T47D (cell line): ENCODE measurements around the gene MMP17.

Experiments used
- DNase-seq, 2 experiments: peaks; one replicate each; pipeline versions ENCODE4 v3.0.0 to v3.0.0-alpha.2; 2011 to 2012; ENCODE audit warnings: low read depth in 1 of 2, low spot score in 1 of 2
- JUND ChIP-seq: IDR thresholded peaks from 2 replicates; pipeline ENCODE4 v1.6.1; 2012; ENCODE audit warnings: low read depth
- in situ Hi-C: cut with HindIII; loops from 2 replicates; pipeline ENCODE4 v1.10.0; 2016; ENCODE audit warnings: low sequenced_read_pairs, low pct_unique_long_range_greater_than_20kb

MMP17 gene

DNA sequence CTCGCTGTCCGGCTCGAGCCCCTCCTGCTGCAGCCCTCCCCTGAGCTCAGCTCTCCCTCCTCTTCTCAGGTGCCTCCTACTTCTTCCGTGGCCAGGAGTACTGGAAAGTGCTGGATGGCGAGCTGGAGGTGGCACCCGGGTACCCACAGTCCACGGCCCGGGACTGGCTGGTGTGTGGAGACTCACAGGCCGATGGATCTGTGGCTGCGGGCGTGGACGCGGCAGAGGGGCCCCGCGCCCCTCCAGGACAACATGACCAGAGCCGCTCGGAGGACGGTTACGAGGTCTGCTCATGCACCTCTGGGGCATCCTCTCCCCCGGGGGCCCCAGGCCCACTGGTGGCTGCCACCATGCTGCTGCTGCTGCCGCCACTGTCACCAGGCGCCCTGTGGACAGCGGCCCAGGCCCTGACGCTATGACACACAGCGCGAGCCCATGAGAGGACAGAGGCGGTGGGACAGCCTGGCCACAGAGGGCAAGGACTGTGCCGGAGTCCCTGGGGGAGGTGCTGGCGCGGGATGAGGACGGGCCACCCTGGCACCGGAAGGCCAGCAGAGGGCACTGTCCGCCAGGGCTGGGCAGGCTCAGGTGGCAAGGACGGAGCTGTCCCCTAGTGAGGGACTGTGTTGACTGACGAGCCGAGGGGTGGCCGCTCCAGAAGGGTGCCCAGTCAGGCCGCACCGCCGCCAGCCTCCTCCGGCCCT, 22.8 kb downstream of the MMP17 start:
- no peak for TF ChIP-seq JUND

DNA sequence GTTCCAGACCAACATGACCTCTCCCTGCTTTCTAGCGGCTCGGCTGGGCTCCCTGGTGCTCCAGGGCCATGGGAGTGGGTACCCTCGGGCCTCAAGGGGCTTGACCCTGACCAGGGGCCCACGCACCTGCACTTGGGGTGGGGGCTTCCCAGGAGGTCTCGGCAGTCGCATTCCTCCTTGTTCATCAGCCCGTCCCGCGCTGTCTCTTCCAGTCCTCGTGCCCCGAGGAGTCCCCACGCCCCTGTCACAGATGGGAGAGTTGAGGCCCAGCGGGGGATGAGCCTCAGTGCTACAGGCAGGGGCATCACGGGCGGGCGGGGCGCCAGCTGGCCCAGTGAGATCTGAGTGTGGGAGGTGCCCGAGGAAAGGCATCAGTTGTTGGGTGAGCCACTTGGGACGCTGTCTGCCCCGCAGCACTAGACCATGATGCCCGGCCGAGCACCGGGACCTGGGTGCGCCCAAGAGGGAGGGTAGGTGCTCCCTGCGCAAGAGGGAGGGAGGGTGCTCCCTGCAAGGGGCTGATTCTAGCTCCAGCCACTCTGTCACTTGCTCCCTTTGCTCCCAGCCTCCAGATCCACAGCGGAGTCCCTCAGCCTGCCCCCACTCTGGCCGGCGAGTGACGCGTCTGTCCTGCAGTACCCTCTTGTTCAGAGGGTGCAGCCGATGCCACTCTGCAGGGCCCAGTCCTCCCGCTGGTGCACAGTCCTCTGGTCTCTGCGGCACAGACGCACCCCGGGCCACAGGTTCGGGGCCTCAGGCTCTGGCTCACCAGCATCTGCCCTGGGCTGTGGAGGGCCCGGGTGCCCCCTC, 23.8 kb downstream of the MMP17 start:
- no peak for TF ChIP-seq JUND
- in situ Hi-C loops, result no loop called here
- DNase-seq, result no peak

More for the DNA sequence above, 22.8 kb downstream of the MMP17 start:
- peak; percentile 71 to 72 for DNase-seq
- in situ Hi-C loops, result no loop called here

DNA sequence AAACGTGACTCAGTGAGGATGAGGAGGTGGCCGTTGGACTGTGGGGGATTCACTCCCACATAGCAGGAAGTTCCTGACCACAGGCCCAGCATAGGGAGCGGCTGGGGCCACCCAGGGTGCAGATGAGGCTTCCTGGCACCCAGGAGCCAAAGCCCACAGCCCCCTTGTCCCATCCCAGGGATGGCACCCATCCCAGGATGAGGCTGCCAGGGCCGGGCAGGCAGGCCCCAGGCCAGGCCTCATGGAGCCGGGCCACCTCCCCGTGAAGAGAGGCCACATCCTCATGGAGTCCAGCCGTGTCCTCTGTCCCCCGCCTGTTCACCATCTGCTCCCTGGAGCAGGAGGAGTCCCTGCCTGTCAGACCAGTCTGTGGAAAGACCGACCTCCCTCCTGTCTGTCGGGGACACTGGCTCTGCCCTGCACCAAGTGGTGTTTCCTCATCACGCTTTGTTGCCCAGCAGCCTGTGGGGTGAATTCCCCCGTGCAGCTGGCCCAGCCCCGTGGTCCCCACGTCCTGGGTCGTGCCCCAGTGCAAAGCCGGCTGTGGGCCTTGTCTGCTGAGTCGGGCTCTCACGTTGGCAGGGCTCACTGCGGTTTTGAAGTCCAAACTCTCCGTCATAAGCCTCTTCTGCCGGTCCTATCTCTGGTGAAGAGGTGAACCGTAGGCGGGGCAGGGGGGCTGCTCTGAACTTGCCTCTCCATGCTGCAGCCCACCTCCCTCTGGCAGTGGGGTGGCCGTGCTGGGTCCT, 24.5 kb downstream of the MMP17 start:
- DNase-seq, result no peak
- TF ChIP-seq JUND, result no peak
- in situ Hi-C loops, result no loop called here

DNA sequence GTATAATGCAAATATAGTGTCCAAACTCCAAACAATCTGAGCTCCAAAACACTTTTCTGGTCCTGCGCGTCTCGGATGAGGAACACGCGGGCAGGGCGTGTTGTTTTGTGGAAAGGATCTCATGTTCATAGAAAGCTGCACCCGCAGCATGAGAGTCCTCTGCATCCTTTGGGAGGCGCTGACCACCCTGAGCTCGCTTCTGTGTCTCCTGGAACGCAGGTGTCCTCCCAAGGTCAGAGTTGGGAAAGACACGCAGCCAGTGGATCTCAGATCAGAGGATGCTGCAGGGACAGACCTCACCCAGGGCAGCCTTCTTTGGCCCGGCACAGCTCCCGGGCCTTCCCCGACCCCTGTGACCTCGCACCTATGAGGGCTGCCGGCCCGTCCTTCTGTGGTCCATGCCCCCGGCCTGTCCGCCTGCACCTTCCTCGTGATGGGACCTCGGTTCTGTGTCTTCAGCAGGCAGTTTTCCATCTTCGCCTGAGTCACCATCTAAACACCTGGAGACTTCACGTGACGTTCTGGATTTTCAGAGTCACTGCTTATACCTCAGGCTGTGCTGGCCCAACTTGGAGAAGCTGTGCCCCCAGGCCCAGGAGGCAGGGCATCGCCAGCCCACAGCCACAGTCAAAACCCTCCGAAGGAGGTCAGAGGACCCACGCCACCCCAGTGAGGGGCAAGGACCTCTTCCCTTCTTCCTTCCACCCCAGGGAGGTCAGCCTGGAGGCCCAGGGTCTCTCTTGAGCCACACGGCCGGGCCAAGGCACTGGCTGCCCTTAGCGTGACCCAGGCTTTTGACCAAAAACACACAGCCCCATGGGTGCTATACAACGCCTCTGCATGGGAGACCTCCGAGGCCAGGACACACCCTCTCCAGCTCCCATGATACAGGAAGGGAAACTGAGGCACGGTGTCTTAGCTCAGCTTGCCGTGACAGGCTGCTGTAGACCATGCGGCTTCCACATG, 25.9 kb downstream of the MMP17 start:
- DNase-seq, result peak in 1 of 2 experiments; percentile 39
- TF ChIP-seq JUND, result no peak
- in situ Hi-C loops, result no loop called here

DNA sequence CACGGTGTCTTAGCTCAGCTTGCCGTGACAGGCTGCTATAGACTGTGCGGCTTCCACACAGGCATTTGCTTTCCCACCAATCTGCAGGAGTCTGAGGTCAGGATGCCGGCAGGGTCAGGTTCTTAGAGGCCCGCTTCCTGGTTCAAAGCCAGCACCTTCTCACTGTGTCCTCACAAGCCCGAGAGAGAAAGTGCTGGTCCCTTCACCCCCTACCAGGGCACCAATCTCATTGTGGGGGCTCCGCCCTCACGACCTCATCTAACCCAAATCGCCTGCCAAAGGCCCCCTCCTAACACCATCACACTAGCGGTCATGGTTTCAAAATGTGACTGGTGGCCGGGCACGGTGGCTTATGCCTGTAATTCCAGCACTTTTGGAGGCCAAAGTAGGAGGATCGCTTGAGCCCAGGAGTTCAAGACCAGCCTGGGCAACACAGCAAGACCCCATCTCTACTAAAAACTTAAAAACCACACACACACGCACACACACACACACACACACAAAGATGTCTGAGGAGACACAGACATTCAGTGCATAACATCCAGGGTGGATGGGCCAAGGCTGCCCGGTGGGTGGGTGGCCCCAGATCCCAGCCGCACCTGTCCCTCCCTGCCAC, 26.8 kb downstream of the MMP17 start:
- in situ Hi-C loops, result no loop called here
- TF ChIP-seq JUND, result no peak
- DNase-seq, result no peak

DNA sequence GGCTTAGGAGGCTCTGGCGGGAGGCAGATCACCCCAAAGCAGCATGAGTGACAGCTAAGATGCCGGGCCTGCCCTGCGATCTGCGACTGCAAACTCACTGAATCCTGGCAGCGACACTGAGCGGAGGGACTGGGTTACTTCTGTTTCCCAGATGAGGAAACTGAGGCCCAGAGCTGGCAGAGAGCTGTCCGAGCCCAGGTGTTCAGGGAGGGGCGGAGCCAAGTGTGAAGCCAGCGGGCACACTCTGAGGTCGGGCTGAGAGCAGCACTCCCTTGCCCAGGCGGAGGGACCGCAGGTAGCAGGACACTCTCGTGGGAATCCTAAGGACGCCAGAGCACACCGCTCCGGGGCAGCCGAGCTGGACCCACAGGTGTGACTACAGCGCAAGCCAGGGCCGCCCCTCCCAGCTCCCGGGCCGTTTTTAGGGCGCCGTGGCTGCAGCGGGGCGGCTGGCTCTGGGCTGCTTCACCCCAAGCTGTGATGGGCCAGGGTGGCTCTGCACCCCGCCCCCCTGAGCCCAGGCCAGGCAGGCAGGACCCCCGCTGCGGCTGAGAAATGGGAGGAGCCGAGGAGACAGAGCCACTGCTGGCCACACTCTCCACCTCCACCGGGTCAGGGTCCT, 27.4 kb downstream of the MMP17 start:
- no peak for TF ChIP-seq JUND
- in situ Hi-C loops, result no loop called here
- peak; percentile 66 to 80 for DNase-seq

DNA sequence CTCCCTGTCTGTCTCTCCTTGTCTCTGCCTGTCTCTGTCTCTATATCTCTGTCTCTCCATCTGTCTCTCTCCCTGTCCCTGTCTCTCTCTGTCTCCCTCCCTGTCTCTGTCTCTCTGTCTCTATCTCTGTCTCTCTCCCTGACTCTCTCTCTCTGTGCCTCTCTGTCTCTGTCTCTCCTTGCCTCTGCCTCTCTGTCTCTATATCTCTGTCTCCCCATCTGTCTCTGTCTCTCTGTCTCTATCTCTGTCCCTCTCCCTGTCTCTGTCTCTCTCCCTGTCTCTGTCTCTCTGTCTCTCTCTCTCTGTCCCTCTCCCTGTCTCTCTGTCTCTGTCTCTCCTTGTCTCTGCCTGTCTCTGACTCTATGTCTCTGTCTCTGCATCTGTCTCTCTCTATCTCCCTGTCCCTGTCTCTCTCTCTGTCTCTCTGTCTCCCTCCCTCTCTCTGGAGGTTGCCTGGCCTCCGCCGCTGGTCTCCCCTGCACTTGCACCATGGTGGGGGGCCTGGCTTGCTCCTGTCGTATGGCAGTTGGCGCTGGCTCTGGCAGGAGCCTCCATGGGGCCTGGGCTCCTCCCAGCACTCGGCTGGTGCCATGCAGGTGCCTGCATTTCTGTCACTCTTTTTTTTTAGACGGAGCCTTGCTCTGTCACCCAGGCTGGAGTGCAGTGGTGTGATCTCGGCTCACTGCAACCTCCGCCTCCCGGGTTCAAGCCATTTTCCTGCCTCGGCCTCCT, 28.3 kb downstream of the MMP17 start:
- no peak for TF ChIP-seq JUND
- DNase-seq, result no peak
- in situ Hi-C loops, result no loop called here

DNA sequence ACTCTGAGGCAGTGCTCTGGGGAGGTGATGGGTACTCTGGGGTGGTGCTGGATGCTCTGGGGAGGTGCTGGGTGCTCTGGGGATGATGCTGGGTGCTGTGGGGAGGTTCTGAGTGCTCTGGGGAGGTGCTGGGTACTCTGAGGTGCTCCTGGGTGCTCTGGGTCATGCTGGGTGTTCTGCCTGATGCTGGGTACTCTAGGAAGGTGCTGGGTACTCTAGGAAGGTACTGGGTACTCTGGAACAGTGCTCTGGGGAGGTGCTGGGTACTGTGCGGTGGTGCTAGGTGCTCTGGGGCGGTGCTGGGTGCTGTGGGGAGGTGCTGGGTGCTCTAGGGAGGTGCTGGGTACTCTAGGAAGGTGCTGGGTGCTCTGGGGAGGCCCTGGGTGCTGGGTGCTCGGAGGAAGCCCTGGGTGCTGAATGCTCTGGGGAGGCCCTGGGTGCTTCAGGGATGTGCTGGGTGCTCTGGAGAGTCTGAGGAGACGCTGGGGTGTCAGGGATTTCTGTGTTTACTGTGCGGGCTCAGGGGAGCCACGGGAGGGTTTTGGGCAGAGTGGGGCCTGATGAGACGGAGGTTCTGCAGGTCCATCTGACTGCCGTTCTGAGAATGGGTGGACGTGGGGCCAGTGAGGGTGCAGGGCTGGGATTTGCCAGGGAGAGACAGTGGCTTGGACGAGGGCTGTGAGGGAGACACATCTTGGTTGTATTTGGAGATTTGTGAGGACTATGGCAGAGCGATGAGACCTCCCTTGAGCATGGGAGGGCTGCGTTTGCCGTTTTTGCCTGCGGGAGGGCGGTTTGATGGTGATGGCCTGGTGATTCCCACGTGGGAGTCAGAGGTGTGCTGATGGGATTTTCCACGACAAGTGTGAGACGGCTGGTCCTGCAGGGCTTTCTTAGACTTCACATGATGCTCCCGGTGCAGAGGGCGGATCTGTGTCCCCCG, 30.0 kb downstream of the MMP17 start:
- TF ChIP-seq JUND, result no peak
- in situ Hi-C loops, result no loop called here
- DNase-seq, result no peak

DNA sequence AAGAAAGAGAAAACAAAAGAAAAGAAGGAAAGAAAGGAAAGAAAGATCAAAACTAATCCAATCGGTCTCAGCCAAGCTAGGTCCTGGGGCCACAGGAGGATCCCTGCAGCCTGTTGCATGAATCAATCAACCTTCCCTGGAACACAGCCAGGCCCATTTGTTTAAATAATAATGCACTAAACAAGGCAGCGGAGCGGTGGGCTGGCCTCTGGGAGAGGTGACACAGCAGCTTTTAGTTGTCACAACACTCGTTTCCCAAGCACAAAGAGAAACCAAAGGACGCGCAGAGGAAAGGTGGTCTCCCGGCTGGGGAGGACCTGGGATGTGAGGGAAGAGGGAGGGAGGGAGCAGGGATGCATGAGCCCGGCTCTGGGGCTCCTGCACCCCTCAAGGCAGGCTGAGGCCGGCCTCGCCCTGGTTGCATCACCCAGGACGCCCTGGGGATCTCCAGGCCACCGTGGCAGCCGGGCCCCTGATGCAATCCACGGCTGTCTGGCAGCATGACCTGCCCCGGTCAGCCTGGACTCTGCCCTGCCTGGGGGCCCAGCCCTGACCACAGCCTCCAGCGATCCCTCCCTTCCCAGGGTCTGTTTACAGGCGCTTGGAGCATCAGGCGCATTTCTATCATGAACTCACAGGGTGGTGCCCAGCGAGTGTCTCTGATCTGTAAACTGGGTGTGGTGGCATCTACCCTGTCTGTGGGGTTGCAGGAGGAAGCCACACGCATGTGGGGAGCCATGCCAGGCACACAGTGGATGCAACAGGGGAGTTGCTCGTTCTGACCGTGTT, 32.5 kb downstream of the MMP17 start:
- peak; percentile 48 to 84 for DNase-seq

More for the DNA sequence above, 32.5 kb downstream of the MMP17 start:
- TF ChIP-seq JUND, result no peak
- in situ Hi-C loops, result no loop called here
